Smooth muscle cell (in vitro differentiated cells): ENCODE results near the gene TGIF2. TPM values are rescaled to one million over a fixed set of nuclear protein-coding genes. Genes with fewer than 3 reads are reported as not detected.
"Not testable (repeated sequence)": the region's sequence is repeated elsewhere in the genome, so short reads cannot be mapped to it uniquely, and the experiment has no call there.

Source experiments
- DNase-seq: peaks from one replicate; lab custom pipeline; 2025; ENCODE audit not compliant: unreplicated experiment; lab: John Stamatoyannopoulos, UW
- H2AFZ ChIP-seq: fragments of 200-600 bp; sonication (generic); 2 replicates; pipeline ENCODE4 v1.6.0; 2016; ENCODE audit warnings: antibody characterized with exemption, low read depth, mild to moderate bottlenecking
- H3F3A ChIP-seq: fragments of 200-600 bp; sonication (generic); 2 replicates; pipeline ENCODE4 v1.6.0; 2017; ENCODE audit warnings: antibody characterized with exemption, low read depth
- H3K27ac ChIP-seq: fragments of 200-600 bp; sonication (generic); 2 replicates; pipeline ENCODE4 v1.5.1; 2016; ENCODE audit warnings: low read depth, mild to moderate bottlenecking
- H3K27me3 ChIP-seq: fragments of 200-600 bp; sonication (generic); 2 replicates; pipeline ENCODE4 v1.6.1; 2016; ENCODE audit warnings: low read depth, mild to moderate bottlenecking
- H3K36me3 ChIP-seq: fragments of 200-600 bp; sonication (generic); 2 replicates; pipeline ENCODE4 v1.5.1; 2016; ENCODE audit warnings: low read depth
- H3K4me1 ChIP-seq: fragments of 200-600 bp; sonication (generic); 2 replicates; pipeline ENCODE4 v1.5.1; 2016; ENCODE audit warnings: low read depth
- H3K4me2 ChIP-seq: fragments of 200-600 bp; sonication (generic); 2 replicates; pipeline ENCODE4 v1.6.0; 2016; ENCODE audit warnings: mild to moderate bottlenecking
- H3K4me3 ChIP-seq: fragments of 200-600 bp; sonication (generic); 2 replicates; pipeline ENCODE4 v1.5.1; 2016; ENCODE audit warnings: mild to moderate bottlenecking
- H3K79me2 ChIP-seq: fragments of 200-600 bp; sonication (generic); 2 replicates; pipeline ENCODE4 v1.6.0; 2016; ENCODE audit warnings: low read depth, mild to moderate bottlenecking
- H3K9ac ChIP-seq: fragments of 200-600 bp; sonication (generic); 2 replicates; pipeline ENCODE4 v1.6.0; 2016; ENCODE audit warnings: low read depth
- H3K9me3 ChIP-seq: fragments of 200-600 bp; sonication (generic); replicated peaks from 2 replicates; pipeline ENCODE4 v1.5.1; 2016; ENCODE audit warnings: low read depth
- H4K20me1 ChIP-seq: fragments of 200-600 bp; sonication (generic); 2 replicates; pipeline ENCODE4 v1.6.0; 2016; ENCODE audit warnings: low read depth
- CTCF ChIP-seq: fragments of 200-600 bp; sonication (generic); IDR thresholded peaks from 2 replicates; pipeline ENCODE4 v1.5.1; 2017; ENCODE audit warnings: borderline replicate concordance, mild to moderate bottlenecking, antibody characterized with exemption; ENCODE audit not compliant: insufficient read depth, poor library complexity, severe bottlenecking
- WGBS: methylation state at CpG from one replicate; pipeline ENCODE4 v1.1.7; 2016; ENCODE audit warnings: low lambda C conversion rate; 5-methylcytosine and 5-hydroxymethylcytosine counted together
- polyA plus RNA-seq: library from polyadenylated mRNA; unstranded; fragments of >200 nt; fragmentation: Nextera tagmentation; extraction: Ambion mirVana; gene quantifications from 2 replicates; pipeline ENCODE4 v1.2.1, GENCODE V29; 2016
- total RNA-seq: library from RNA; depleted of rRNA; stranded (reverse); fragments of >200 nt; gene quantifications from 2 replicates; pipeline ENCODE4 v1.2.3, GENCODE V29; 2014

The TGIF2 gene
- total and polyA plus RNA-seq, 2 experiments from 2014 or later = 14.5 to 18.1 TPM

- no peak overlapping the region for H3K4me3 ChIP-seq
- H2AFZ ChIP-seq = no peak overlapping the region
- no peak for TF ChIP-seq CTCF
- H3F3A ChIP-seq = peaks cover 38% of the 10 kb centered on the region
- peaks cover 49% of the 10 kb centered on the region for H4K20me1 ChIP-seq
- no peaks in the 10 kb centered on the region for H3K4me1 ChIP-seq
- peaks cover 7% of the 10 kb centered on the region for H3K79me2 ChIP-seq
- no peak overlapping the region for H3K9ac ChIP-seq
- peak overlapping the region; percentile 12 for H3K27ac ChIP-seq
- H3K36me3 ChIP-seq = no peaks in the 10 kb centered on the region
- H3K27me3 ChIP-seq = no peaks in the 10 kb centered on the region
- no peaks in the 10 kb centered on the region for H3K9me3 ChIP-seq
- 82% methylated on average over 15 of the region's 15 CpGs for WGBS
- H3K4me2 ChIP-seq = no peak overlapping the region
- no peak for DNase-seq
Measured at GRCh38 chr20:36550790-36551299, 22.6 kb upstream of the TGIF2 start.

- TF ChIP-seq CTCF = no peak
- Histone ChIP-seq H3K79me2 (no peaks in the 10 kb centered on the region), H4K20me1 (peaks cover 5% of the 10 kb centered on the region), H3F3A (peaks cover 8% of the 10 kb centered on the region), H3K4me2 (no peak overlapping the region), H3K27ac (no peak overlapping the region), H3K4me3 (no peak overlapping the region), H3K9ac (no peak overlapping the region), H3K36me3 (no peaks in the 10 kb centered on the region), H2AFZ (no peak overlapping the region), H3K9me3 (no peaks in the 10 kb centered on the region), H3K27me3 (no peaks in the 10 kb centered on the region), H3K4me1 (no peaks in the 10 kb centered on the region)
- WGBS = 98% methylated on average over 2 of the region's 2 CpGs
- no peak for DNase-seq
Measured at GRCh38 chr20:36555248-36555647, 18.1 kb upstream of the TGIF2 start.

- Histone ChIP-seq H3K36me3 (no peaks in the 10 kb centered on the region), H2AFZ (no peak overlapping the region), H3K4me1 (no peaks in the 10 kb centered on the region), H3F3A (no peaks in the 10 kb centered on the region), H3K9ac (no peak overlapping the region), H3K27ac (no peak overlapping the region), H3K4me2 (no peak overlapping the region), H3K27me3 (no peaks in the 10 kb centered on the region), H3K9me3 (no peaks in the 10 kb centered on the region), H3K4me3 (no peak overlapping the region), H4K20me1 (no peaks in the 10 kb centered on the region), H3K79me2 (no peaks in the 10 kb centered on the region)
- 66% methylated on average over 2 of the region's 2 CpGs for WGBS
- no peak for DNase-seq
- TF ChIP-seq CTCF = no peak
Measured at GRCh38 chr20:36562724-36563123, 10.7 kb upstream of the TGIF2 start.

GRCh38 chr20:36563374-36563773, 10.0 kb upstream of the TGIF2 start:
- no peaks in the 10 kb centered on the region for H3K9me3 ChIP-seq
- TF ChIP-seq CTCF = no peak
- H3K27ac ChIP-seq = no peak overlapping the region
- no peaks in the 10 kb centered on the region for H3K79me2 ChIP-seq
- no peaks in the 10 kb centered on the region for H3K27me3 ChIP-seq
- H4K20me1 ChIP-seq = no peaks in the 10 kb centered on the region
- DNase-seq = no peak
- 73% methylated on average over 1 of the region's 1 CpG for WGBS
- H2AFZ ChIP-seq = no peak overlapping the region
- H3K4me2 ChIP-seq = no peak overlapping the region
- no peaks in the 10 kb centered on the region for H3K4me1 ChIP-seq
- no peak overlapping the region for H3K4me3 ChIP-seq
- H3K9ac ChIP-seq = no peak overlapping the region
- no peaks in the 10 kb centered on the region for H3K36me3 ChIP-seq
- H3F3A ChIP-seq = no peaks in the 10 kb centered on the region

GRCh38 chr20:36564078-36564725, 9.2 kb upstream of the TGIF2 start:
- H3K36me3 ChIP-seq, H3K4me2 ChIP-seq, H3K27ac ChIP-seq, H3K79me2 ChIP-seq, H3K4me1 ChIP-seq, H3K9ac ChIP-seq, DNase-seq, H3K9me3 ChIP-seq, H2AFZ ChIP-seq, H4K20me1 ChIP-seq, H3K4me3 ChIP-seq, H3K27me3 ChIP-seq, H3F3A ChIP-seq: not testable (repeated sequence)
- 98% methylated on average over 13 of the region's 13 CpGs for WGBS
